SHP77 (cell line): ENCODE measurements around the gene ANO2.

Experiments used
- DNase-seq, 2 experiments: peaks; one replicate each; lab custom pipeline; 2025; lab: John Stamatoyannopoulos, UW

Gene ANO2

GRCh38 chr12:5964913-5965900, 20.1 kb upstream of the ANO2 start:
- DNase-seq = no peak

- DNase-seq = no peak
These were observed 18.5 kb upstream of the ANO2 start for GRCh38 chr12:5963515-5963914.

GRCh38 chr12:5960783-5961182, 15.7 kb upstream of the ANO2 start:
- DNase-seq = no peak

GRCh38 chr12:5956987-5957386, 11.9 kb upstream of the ANO2 start:
- DNase-seq = no peak

- DNase-seq = no peak
These were observed 9.6 kb upstream of the ANO2 start for GRCh38 chr12:5954661-5955060.

GRCh38 chr12:5953835-5954586, 9.0 kb upstream of the ANO2 start:
- DNase-seq = no peak

GRCh38 chr12:5952031-5952430, 7.0 kb upstream of the ANO2 start:
- no peak for DNase-seq

GRCh38 chr12:5948696-5949095, 3.6 kb upstream of the ANO2 start:
- DNase-seq = no peak

GRCh38 chr12:5947006-5947405, 1.9 kb upstream of the ANO2 start:
- no peak for DNase-seq

- no peak for DNase-seq
These were observed 1.3 kb upstream of the ANO2 start for GRCh38 chr12:5946388-5946787.

- DNase-seq = no peak
These were observed 380 bp downstream of the ANO2 start for GRCh38 chr12:5944688-5945070.

GRCh38 chr12:5944053-5944452, 1.0 kb downstream of the ANO2 start:
- DNase-seq = no peak

- DNase-seq = no peak
These were observed 3.2 kb downstream of the ANO2 start for GRCh38 chr12:5941907-5942306.

- no peak for DNase-seq
These were observed 17.1 kb downstream of the ANO2 start for GRCh38 chr12:5927732-5928516.

GRCh38 chr12:5925646-5926045, 19.4 kb downstream of the ANO2 start:
- no peak for DNase-seq

- DNase-seq = no peak
These were observed 20.7 kb downstream of the ANO2 start for GRCh38 chr12:5924342-5924741.

GRCh38 chr12:5923751-5924150, 21.3 kb downstream of the ANO2 start:
- no peak for DNase-seq

- no peak for DNase-seq
These were observed 21.9 kb downstream of the ANO2 start for GRCh38 chr12:5923043-5923605.

- no peak for DNase-seq
These were observed 22.8 kb downstream of the ANO2 start for GRCh38 chr12:5921966-5922899.

GRCh38 chr12:5921027-5921909, 23.8 kb downstream of the ANO2 start:
- DNase-seq = no peak
